Spleen (tissue), 7 donors: Measurements from ENCODE around the gene MYO6.

Source experiments
- POLR2A ChIP-seq, 3 donors: fragments of 450-650 bp; IDR thresholded peaks; one replicate each; pipeline ENCODE4 v1.5.1; 2017; ENCODE audit warnings: antibody characterized with exemption in 3 of 3, mild to moderate bottlenecking in 1 of 3
- POLR2AphosphoS5 ChIP-seq, 3 donors: sonication (generic); formaldehyde crosslinking; IDR thresholded peaks; one replicate each; pipeline ENCODE4 v1.5.1; 2017; ENCODE audit warnings: antibody characterized with exemption in 3 of 3
- TF ChIP-seq, protein P1 (sequence below), 11 experiments: fragments of 200-600 bp in 7 of 11; fragments of 450-650 bp in 4 of 11; sonication (generic) in 4 of 11; IDR thresholded peaks in 8 of 11; conservative IDR thresholded peaks in 3 of 11; 1 replicate in 7 of 11; 2 replicates in 4 of 11; pipeline versions ENCODE4 v1.4.0 to v1.8.0; 2016 to 2021; ENCODE audit warnings: antibody characterized with exemption in 11 of 11, inconsistent platforms in 4 of 11, mild to moderate bottlenecking in 1 of 11
- donor health status: DM: no; HTN: no; CAD: no; lungs with moderate emphysema.
- donor health status: DM: no; HTN: no; CAD: no.
- donor health status: DM: no; HTN: no; CAD: no.

DNA sequence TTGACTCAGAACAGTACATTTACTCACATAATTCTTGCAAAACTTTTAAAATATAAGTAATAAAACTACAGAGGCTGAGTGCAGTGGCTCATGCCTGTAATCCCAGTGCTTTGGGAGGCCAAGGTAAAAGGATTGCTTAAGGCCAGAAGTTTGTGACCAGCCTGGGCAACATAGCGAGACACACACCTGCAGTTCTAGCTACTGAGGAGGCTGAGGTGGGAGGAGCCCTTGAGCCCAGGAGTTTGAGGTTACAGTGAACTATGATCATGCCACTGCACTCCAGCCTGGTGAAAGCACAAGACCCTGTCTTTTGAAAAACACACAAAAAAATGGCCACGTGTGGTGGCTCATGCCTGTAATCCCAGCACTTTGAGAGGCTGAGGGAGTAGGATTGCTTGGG is 21.8 kb upstream of the MYO6 start:
- TF ChIP-seq, protein P1, sequence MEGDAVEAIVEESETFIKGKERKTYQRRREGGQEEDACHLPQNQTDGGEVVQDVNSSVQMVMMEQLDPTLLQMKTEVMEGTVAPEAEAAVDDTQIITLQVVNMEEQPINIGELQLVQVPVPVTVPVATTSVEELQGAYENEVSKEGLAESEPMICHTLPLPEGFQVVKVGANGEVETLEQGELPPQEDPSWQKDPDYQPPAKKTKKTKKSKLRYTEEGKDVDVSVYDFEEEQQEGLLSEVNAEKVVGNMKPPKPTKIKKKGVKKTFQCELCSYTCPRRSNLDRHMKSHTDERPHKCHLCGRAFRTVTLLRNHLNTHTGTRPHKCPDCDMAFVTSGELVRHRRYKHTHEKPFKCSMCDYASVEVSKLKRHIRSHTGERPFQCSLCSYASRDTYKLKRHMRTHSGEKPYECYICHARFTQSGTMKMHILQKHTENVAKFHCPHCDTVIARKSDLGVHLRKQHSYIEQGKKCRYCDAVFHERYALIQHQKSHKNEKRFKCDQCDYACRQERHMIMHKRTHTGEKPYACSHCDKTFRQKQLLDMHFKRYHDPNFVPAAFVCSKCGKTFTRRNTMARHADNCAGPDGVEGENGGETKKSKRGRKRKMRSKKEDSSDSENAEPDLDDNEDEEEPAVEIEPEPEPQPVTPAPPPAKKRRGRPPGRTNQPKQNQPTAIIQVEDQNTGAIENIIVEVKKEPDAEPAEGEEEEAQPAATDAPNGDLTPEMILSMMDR (IDR thresholded peaks at IDR 0.05 in 8 of 11, conservative IDR thresholded peaks at IDR 0.05 in 3 of 11): no peak
- TF ChIP-seq POLR2A (IDR thresholded peaks at IDR 0.05): no peak
- TF ChIP-seq POLR2AphosphoS5 (IDR thresholded peaks at IDR 0.05): no peak
